GM19372 (cell line): ENCODE measurements around the gene PHLDA2.

Experiments
- ATAC-seq: cut with Tn5 transposase; IDR thresholded peaks from one replicate; pipeline ENCODE4 v1.9.1; 2021; ENCODE audit warnings: mild to moderate bottlenecking, low read depth, moderate library complexity; ENCODE audit not compliant: unreplicated experiment

Gene PHLDA2

GRCh38 chr11:2930704-2931419 is 1.6 kb upstream of the PHLDA2 start:
- no peak for ATAC-seq

DNA sequence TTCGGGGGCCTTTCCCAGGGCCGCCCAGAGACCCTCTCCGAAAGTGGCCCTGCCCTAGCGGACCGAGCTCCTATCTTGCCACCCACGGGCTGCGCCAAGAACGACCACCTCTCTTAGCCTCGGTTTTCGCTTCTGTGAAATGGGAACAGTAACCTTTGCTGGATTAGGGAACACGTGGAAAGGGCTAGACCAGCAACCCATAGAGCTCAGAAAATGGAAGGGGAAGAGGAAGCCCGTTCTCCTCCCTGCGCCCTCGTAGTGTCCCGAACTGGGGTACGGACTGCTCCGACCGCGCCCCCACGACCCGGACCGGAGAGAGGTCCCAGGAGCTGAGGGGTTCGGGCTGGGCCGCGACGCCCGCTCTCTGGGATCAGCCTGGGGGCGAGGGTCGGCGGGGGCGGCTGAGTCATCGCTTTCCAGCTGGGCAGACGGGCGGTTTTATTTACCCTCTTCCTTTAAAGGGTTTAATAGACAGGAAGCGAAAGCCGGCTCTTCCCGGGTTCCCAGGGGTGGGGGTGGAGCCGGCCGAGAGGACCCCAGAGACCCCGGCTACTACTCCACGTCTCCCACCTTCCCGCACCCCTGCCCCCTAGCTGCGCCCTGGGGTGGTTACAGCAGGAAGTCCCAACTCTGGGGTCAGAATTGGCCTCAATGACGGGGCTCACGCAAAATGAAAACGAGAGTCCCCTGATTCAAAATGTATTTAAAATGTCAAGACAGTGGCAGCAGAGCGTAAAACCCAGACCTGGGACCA is 907 bp upstream of the PHLDA2 start:
- ATAC-seq: no peak

DNA sequence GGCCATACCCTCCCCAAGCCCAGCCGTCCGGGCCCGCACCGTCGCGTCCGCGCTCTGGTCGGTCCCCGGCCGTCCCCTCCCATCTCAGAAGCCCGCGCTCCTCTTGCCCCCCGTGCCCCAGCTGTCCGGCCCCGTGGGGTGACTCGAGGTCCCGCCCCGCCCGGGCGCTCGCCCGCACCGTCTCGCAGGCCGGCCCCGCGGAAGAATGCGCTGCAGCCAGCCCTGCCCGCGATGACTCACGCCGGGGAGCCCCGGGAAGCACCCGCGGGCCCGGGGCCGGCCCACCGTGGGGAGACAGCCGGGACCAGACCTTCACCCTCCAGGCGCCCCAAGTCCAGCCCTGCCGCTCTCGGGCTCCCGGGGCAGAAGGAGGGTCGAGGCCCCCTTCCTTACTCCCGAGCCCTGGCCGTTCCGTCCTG is 320 bp upstream of the PHLDA2 start:
- no peak for ATAC-seq

- ATAC-seq: no peak
Measured at GRCh38 chr11:2927851-2928604, 1.2 kb downstream of the PHLDA2 start.

DNA sequence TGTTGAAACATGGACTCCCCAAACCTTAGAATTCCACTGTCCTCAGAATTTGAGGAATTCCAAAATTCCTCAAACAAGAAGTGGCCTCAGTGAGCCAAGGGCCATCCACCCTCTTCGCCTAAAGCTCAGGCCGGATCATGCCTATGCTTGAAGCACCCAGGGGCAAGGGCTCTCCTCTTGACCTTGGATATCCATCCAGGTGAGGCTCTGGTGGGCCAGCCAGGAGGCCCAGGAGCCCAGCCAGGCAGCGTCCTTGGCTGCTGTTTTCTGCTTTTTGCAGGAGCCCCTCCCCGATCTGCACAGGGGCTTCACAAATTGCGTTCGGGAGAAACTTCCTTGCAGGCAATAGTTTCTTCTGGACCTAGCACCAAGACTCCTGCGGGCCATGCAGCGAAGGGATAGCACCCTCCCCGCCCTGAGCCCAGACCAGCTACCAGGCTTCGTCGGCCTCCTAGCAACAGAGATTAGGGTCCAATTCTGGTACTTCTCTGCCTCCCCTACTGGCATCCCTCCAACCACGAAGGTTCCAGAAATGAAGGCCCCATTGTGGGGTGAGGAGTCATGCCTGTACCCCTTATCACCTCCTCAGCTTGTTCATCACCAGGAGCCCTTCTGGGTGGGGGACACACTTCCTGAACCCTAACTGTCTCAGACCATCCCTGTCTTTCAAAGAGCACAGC is 2.0 kb downstream of the PHLDA2 start:
- no peak for ATAC-seq

DNA sequence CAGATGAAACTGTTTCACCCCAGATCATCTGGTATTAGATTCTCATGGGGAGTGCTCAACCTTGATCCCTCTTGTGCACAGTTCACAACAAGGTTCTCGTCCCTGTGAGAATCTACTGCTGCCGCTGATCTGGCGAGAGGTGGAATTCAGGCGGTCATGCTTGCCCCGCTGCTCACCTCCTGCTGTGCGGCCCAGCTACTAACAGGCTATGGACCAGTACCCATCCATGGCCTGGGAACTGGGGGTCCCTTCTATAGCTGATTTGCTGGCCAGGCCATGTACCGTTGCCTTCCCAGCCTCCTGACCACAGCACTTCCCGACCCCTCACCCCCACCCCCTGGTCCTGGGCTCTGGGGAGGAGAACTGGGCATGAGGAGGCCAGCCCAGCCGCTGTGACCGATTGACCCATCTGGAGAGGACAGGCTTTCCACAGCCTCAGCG is 2.6 kb downstream of the PHLDA2 start:
- no peak for ATAC-seq

GRCh38 chr11:2924821-2925675 is 4.2 kb downstream of the PHLDA2 start:
- ATAC-seq: no peak

DNA sequence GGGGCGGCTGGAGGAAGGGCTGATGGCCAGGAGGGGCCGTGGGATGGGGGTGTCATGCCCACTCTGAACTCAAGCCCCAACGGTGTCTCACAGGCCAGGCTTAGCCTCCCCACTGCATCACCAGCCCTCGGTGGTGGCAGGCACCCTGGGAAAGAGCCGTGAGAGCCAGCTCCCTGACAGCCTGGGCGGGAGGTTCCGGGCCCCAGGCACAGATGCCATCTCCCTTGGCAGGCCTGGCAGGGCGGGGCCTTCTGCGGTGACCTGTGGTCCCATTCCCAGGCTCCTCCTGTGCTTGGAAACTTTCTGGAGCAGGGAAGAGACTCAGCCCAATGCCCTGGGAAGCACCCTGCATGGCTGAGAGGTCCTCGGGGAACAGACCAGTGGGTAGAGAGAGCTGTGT is 4.8 kb downstream of the PHLDA2 start:
- no peak for ATAC-seq

DNA sequence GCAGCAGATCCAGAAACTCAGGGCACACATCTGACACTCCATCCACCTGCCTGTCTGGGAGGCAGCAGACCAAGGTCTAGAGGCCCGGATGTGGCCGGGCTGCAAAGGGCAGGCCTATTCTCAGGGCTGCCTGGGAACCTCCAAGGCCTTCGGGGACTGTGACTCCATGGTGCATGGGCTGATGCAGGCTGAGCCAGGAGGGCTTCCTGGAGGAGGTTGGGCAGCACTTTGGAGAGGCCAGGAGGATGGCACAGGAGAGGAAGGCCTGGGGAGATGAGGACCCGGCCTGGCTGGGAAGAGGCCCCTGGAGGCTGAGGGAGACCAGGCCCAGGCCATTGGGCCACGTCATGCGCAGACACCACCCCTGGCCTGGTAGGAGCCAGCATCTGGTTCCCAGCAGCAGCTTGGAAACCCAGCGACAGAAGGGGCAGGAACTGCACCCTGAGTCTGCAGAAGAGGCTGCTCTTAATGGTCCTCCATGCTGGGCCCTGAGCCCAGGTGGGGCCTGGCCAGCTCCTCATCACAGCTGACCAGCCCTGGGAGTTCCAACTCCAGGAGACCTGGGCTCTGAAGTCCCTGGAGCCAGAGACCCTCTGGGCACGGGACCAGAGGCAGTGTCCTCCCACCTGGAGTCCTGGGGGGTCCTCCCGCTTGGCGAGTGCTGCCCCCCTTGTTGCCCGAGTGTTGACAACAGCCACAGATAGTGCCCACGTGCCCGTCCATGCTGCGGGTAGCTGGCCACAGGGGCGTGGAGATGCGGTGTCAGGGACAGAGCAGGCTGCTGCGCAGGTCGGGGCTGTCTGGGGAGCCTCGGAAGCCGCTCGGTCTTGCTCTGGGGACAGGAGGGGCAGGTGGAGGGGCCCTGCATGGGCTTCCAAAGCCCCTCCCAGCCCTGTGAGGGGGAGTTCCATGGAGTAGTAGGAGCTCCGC is 5.5 kb downstream of the PHLDA2 start:
- no peak for ATAC-seq

DNA sequence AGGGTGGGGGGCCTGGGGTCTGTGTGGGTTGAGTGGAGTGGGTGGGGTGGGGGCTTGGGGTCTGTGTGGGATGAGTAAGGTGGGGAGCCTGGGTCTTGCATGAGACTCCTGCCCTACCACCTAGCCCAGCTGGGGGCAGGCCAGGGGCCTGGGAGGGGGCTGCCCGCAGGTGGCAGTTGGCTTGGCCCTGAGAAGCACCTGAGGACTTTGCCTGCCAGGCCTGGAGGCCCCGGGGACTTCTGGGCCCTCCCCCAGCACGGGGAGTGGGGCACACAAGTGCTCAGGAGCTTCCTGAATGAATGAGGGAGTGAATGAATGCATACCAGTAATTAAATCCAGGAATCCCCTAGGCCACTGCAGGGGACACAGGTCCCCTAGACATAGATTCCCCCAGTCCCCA is 6.6 kb downstream of the PHLDA2 start:
- ATAC-seq: no peak

DNA sequence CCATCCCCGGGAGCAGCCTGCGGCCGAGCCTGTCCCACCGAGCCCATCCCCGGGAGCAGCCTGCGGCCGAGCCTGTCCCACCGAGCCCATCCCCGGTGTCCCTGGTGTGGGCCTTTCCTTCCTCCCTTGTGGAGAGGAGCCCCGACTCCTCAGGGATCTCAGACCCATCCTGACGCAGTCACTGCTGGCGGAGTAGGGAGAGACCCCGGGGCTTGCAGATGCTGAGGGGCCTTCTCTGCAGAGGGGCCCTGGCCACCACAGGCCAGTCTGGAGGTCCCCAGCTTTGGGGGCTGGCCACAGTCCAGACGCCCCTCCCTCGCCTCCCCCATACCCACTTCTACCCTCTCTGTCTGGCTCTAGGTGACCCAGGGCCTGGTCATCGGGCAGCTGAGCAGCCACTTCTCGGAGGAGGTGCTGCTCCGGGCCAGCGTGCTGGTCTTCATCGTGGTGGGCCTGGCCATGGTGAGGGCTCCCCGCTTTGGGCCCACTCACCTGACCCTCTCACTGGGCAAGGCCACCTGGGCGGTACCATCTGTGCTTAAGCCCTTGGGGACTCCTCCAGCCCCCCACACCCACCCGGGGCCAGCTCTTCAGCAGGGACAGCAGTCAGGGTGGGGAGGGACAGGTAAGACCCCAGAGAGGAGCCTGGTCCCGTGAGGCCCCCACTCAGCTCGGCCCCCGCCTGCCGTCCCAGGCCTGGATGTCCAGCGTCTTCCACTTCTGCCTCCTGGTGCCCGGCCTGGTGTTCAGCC is 7.3 kb downstream of the PHLDA2 start:
- ATAC-seq: no peak

- ATAC-seq: no peak
Measured at GRCh38 chr11:2921261-2921660, 8.0 kb downstream of the PHLDA2 start.

GRCh38 chr11:2920343-2920742 is 8.9 kb downstream of the PHLDA2 start:
- ATAC-seq: no peak

GRCh38 chr11:2919837-2920236 is 9.4 kb downstream of the PHLDA2 start:
- no peak for ATAC-seq

GRCh38 chr11:2919188-2919587 is 10.0 kb downstream of the PHLDA2 start:
- no peak for ATAC-seq

DNA sequence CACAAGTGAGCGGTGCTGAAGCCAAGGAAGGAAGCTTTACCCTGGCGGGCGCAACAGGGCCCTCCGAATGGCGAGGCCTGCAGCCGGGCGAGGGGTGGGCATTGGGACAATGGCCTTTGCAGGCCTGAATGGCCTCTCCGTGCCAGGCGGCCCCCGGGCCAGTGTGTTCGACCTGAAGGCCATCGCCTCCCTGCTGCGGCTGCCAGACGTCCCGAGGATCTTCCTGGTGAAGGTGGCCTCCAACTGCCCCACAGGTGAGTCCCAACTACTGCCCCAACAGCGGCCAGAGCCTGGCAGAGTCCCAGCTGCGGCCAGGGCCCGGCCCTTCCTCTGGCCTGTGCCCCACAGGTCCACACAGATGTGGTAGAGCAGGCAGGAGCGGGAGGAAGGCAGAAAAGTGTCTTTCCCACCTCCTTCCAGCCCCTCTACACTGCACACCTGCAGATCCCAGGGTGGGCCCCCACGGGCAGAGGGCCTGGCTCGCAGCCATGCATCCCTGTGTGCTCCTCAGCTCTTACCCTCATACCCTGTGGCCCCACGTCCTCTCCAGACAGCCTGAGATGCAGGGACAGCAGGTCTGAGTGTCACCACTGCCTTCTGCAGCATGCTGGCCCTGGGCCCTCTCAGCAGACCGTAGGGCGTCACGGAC is 11.3 kb downstream of the PHLDA2 start:
- ATAC-seq: no peak

DNA sequence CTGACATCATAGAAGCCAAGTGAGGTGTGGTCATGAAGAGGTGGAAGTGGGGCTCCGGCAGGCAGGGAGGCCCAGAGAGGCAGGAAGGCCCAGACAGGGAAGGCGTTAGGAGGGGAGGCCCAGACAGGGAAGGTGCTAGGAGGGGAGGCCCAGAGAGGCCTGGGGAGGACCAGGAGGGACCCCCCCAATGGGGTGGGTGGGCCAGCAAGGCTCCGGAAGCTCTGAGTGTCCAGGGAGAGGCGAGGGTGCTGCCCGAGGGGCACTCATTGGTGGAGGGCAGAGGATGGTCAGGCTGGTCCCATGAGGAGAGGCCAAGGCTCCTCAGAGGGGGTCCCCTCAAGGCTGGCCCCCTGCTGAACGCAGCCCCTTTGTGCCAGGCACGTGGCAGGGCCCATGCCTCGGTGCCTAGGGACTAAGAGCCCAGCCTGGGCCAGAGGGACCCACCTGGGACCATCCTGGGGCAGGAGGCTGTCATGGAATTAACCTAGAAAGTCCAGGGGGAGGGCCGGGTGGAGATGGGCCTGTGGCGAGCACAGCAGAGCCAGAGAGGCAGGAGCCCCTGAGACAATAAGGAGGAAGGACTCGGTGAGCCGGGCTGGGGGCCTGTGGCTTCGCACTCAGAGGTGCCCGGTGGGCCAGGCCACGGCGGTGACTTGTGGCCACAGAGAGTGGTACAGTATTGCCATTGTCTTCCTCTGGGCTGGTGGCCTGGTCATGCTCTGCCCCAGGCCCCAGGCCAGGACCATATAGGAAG is 12.2 kb downstream of the PHLDA2 start:
- no peak for ATAC-seq
